ENCODE measurements around the gene KRTAP10-3. TPM values are rescaled to one million over a fixed set of nuclear protein-coding genes. Genes with fewer than 3 reads are reported as not detected.

The KRTAP10-3 gene
- total and polyA plus RNA-seq, 2 of the 13 experiments (the other 11 are each of a cell fraction or from before 2014, with no cell fraction given) = not detected

GRCh38 chr21:44557491-44558328 lies 885 bp downstream of the KRTAP10-3 start:
- ChIA-PET POLR2A (no interaction called here), CTCF (ENCODE audit: low intra/inter-chr PET ratio, low total read pairs) (no interaction called here)
- no peak overlapping the region for H3K27ac ChIP-seq (ENCODE audit: extremely low read length, insufficient read depth, low read length)
- H3K4me2 ChIP-seq (ENCODE audit: low read depth, low read length) = no peak overlapping the region
- no peak overlapping the region for H3K9ac ChIP-seq (ENCODE audit: insufficient read depth, low read depth, low read length)
- no peak for FAIRE-seq
- TF ChIP-seq ZNF441 (CRISPR knock-in tag; IDR thresholded peaks at IDR 0.05; ENCODE audit: borderline replicate concordance) (no peak), ZNF142 (CRISPR knock-in tag; IDR thresholded peaks at IDR 0.05) (no peak)
- ATAC-seq = no peak
- no peak for DNase-seq (ENCODE audit: low spot score)
- H3K79me2 ChIP-seq (ENCODE audit: insufficient read depth, low read length) = no peaks in the 10 kb centered on the region
- H3K9me3 ChIP-seq (ENCODE audit: low read length) = no peaks in the 10 kb centered on the region
- no peaks in the 10 kb centered on the region for H3K36me3 ChIP-seq (replicated peaks in 1 of 2; ENCODE audit: control insufficient read depth in 1 of 2, insufficient read depth in 2 of 2, low read length in 2 of 2)
- H3K4me3 ChIP-seq (replicated peaks in 1 of 3; ENCODE audit: insufficient read depth in 1 of 3, low read depth in 2 of 3, low read length in 3 of 3) = no peak overlapping the region
- no TSS peak for BruUV-seq (replicated peaks)
- intact Hi-C loops (cut with micrococcal nuclease; ENCODE audit: unreplicated experiment) (no loop called here), in situ Hi-C loops (cut with HindIII; ENCODE audit: extremely low pct_ligation_motif_present, low pct_unique_long_range_greater_than_20kb) (no loop called here)
- WGBS (ENCODE audit: low lambda C conversion rate) = 50% methylated on average over 21 of the region's 30 CpGs
- no peaks in the 10 kb centered on the region for H3K4me1 ChIP-seq (ENCODE audit: insufficient read depth, low read length)
- no peaks in the 10 kb centered on the region for H4K20me1 ChIP-seq (ENCODE audit: insufficient read depth, low read length)
- no peak overlapping the region for H2AFZ ChIP-seq (ENCODE audit: low read length)
- peaks cover 0 to 11% of the 10 kb centered on the region in 2 experiments; a peak in 2 of 5 replicates for H3K27me3 ChIP-seq (ENCODE audit: control insufficient read depth in 1 of 2, insufficient read depth in 2 of 2, low read length in 2 of 2)
